Nasal cavity respiratory epithelium epithelial cell of viscerocranial mucosa (primary cell): ENCODE measurements around the gene ASB9. TPM values are rescaled to one million over a fixed set of nuclear protein-coding genes. Genes with fewer than 3 reads are reported as not detected.

Source experiments
- total RNA-seq: library from RNA; depleted of rRNA; stranded (reverse); fragments of >200 nt; gene quantifications from 2 replicates; pipeline ENCODE4 v1.2.3, GENCODE V29; 2014

ASB9 gene, protein sequence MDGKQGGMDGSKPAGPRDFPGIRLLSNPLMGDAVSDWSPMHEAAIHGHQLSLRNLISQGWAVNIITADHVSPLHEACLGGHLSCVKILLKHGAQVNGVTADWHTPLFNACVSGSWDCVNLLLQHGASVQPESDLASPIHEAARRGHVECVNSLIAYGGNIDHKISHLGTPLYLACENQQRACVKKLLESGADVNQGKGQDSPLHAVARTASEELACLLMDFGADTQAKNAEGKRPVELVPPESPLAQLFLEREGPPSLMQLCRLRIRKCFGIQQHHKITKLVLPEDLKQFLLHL
- 0.43 TPM in 1 of 2 replicates, not detected in the other for total RNA-seq

DNA sequence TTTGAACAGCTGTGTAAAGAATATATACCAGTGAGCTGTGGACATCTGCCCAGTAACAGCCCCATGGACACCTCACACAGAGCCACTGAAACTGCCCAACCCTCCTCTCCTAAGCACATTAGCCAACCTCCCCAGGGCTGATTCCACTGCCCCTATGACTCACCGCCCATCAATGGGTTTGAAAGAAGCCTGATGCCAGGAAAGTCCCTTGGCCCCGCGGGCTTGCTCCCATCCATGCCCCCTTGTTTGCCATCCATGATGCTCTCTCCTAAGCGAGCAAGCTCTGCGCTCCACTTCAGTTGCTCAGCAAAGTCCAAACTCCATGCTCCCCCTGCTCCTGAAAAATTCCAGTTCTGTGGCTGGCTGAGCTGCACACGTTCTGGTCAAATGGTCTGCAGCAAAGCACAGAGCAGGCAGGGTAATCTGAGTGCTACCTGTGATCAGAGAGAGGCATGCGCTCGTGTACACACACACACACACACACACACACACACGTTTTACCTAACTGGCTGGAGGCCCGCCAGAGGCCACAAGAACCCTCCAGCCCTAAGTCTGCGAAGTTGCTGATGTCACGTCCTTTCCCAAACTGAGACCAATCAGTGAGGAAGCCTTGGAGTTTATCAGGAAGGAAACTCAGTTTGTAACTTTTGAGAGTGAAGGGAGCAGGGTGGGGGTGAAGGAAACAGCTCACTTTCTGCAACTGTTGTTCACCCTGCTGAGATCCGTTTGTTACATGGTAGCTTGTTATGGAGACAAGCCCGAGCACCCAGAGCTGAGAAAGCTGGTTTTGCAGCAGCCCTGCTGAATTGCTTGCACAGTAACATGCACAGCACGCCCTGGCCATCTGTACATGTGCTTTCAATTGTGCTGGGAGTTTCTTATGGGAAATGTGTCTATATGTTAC, at the start of gene ASB9:
ASB9 (minus strand) TSS at position 466 of the 904 bp plus-strand sequence; CDS start at position 257, 209 bp downstream.

DNA sequence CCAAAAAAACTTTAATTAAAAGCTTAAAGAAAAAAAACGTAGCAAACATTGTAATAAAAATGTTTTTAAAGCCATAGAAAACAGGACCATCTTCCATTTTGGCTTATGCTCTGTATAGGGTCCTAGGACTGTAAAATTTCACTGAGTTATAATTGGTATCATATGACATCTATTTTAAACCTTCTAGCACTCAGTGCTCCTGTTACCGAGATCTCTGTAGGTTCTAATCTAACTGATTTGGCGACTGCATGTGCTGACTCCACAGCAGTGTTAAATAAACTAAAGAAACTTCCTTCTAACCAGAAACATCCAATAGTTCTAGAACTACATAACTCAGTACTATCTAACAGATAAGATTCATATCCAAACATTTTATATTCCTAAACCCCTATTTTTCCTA, 45.6 kb upstream of the ASB9 start, which contains the start of gene ASB11:
ASB11 (minus strand) TSS at position 132 of the 400 bp plus-strand sequence; CDS start at position 97, 35 bp downstream.

Other genes with a start within 250 kb of the ASB9 start
- gene ASB11, start 45.6 kb upstream of the ASB9 start, total RNA-seq = not detected in 2 replicates
- gene PIGA, start 65.4 kb upstream of the ASB9 start, total RNA-seq = 40.2 and 72.5 TPM in 2 replicates
- 0.21 TPM in 1 of 2 replicates, not detected in the other for gene VEGFD, start 114.3 kb upstream of the ASB9 start, total RNA-seq
- gene PIR, start 223.2 kb upstream of the ASB9 start, total RNA-seq = 22.9 and 23.6 TPM in 2 replicates
- gene BMX, start 230.7 kb upstream of the ASB9 start, total RNA-seq = not detected in 2 replicates